ENCODE data around the gene DZIP1.

The DZIP1 gene

GRCh38 chr13:95643936-95644598 is 439 bp downstream of the DZIP1 start:
- no peak for DNase-seq (ENCODE audit: low spot score)

- no peak for DNase-seq (ENCODE audit: low spot score)
Observed at GRCh38 chr13:95643571-95643935, 953 bp downstream of the DZIP1 start.

GRCh38 chr13:95642999-95643398 is 1.5 kb downstream of the DZIP1 start:
- DNase-seq (ENCODE audit: low spot score), result no peak

- no peak for DNase-seq (ENCODE audit: low spot score)
Observed at GRCh38 chr13:95642028-95642621, 2.4 kb downstream of the DZIP1 start.

- DNase-seq (ENCODE audit: low spot score), result no peak
Observed at GRCh38 chr13:95641291-95642027, 3.0 kb downstream of the DZIP1 start.

GRCh38 chr13:95636853-95637252 is 7.7 kb downstream of the DZIP1 start:
- DNase-seq (ENCODE audit: low spot score), result no peak

- DNase-seq (ENCODE audit: low spot score), result no peak
Observed at GRCh38 chr13:95630593-95630992, 13.9 kb downstream of the DZIP1 start.

- DNase-seq (ENCODE audit: low spot score), result no peak
Observed at GRCh38 chr13:95629071-95629470, 15.4 kb downstream of the DZIP1 start.

- DNase-seq (ENCODE audit: low spot score), result no peak
Observed at GRCh38 chr13:95628488-95628887, 16.0 kb downstream of the DZIP1 start.

GRCh38 chr13:95627590-95627989 is 16.9 kb downstream of the DZIP1 start:
- no peak for DNase-seq (ENCODE audit: low spot score)

GRCh38 chr13:95626768-95627167 is 17.7 kb downstream of the DZIP1 start:
- no peak for DNase-seq (ENCODE audit: low spot score)

- peak; percentile 43 for DNase-seq (ENCODE audit: low spot score)
Observed at GRCh38 chr13:95624020-95624419, 20.5 kb downstream of the DZIP1 start.

- DNase-seq (ENCODE audit: low spot score), result no peak
Observed at GRCh38 chr13:95623141-95623540, 21.4 kb downstream of the DZIP1 start.

- no peak for DNase-seq (ENCODE audit: low spot score)
Observed at GRCh38 chr13:95620825-95621498, 23.5 kb downstream of the DZIP1 start.

GRCh38 chr13:95620030-95620824 is 24.3 kb downstream of the DZIP1 start:
- DNase-seq (ENCODE audit: low spot score), result no peak

GRCh38 chr13:95615539-95615938 is 29.0 kb downstream of the DZIP1 start:
- no peak for DNase-seq (ENCODE audit: low spot score)

GRCh38 chr13:95614641-95615245 is 29.8 kb downstream of the DZIP1 start:
- DNase-seq (ENCODE audit: low spot score), result no peak

- no peak for DNase-seq (ENCODE audit: low spot score)
Observed at GRCh38 chr13:95608640-95609323, 35.7 kb downstream of the DZIP1 start.

- DNase-seq (ENCODE audit: low spot score), result peak; percentile 36
Observed at GRCh38 chr13:95607366-95607765, 37.1 kb downstream of the DZIP1 start.

- DNase-seq (ENCODE audit: low spot score), result no peak
Observed at GRCh38 chr13:95605448-95606125, 38.9 kb downstream of the DZIP1 start.

All from LoVo (cell line).